Activated naive CD8-positive, alpha-beta T cell treated with anti-CD3 and anti-CD28 coated beads, Interleukin-2, amount 50 U/mL, for 16 hours (primary cell): Measurements from ENCODE around the gene CSGALNACT2.

Experiments used
- DNase-seq: peaks from one replicate; pipeline ENCODE4 v3.0.0-alpha.2; 2020; ENCODE audit warnings: low read depth, low spot score

The CSGALNACT2 gene

GRCh38 chr10:43202657-43203447 is 64.6 kb downstream of the CSGALNACT2 start:
- no peak for DNase-seq

- no peak for DNase-seq
These were observed 65.3 kb downstream of the CSGALNACT2 start for GRCh38 chr10:43203448-43204041.

- no peak for DNase-seq
These were observed 66.0 kb downstream of the CSGALNACT2 start for GRCh38 chr10:43204042-43204942.

- DNase-seq, result no peak
These were observed 66.9 kb downstream of the CSGALNACT2 start for GRCh38 chr10:43204943-43205671.

GRCh38 chr10:43205681-43206390 is 67.6 kb downstream of the CSGALNACT2 start:
- DNase-seq, result no peak

GRCh38 chr10:43206391-43207235 is 68.4 kb downstream of the CSGALNACT2 start:
- DNase-seq, result no peak

GRCh38 chr10:43208147-43209073 is 70.2 kb downstream of the CSGALNACT2 start:
- DNase-seq, result no peak

- DNase-seq, result no peak
These were observed 70.8 kb downstream of the CSGALNACT2 start for GRCh38 chr10:43209074-43209455.

GRCh38 chr10:43209651-43210141 is 71.5 kb downstream of the CSGALNACT2 start:
- no peak for DNase-seq

- DNase-seq, result no peak
These were observed 72.3 kb downstream of the CSGALNACT2 start for GRCh38 chr10:43210556-43210955.

GRCh38 chr10:43211030-43211429 is 72.8 kb downstream of the CSGALNACT2 start:
- DNase-seq, result no peak

- no peak for DNase-seq
These were observed 73.3 kb downstream of the CSGALNACT2 start for GRCh38 chr10:43211431-43212042.

- DNase-seq, result no peak
These were observed 73.9 kb downstream of the CSGALNACT2 start for GRCh38 chr10:43212043-43212721.

- no peak for DNase-seq
These were observed 76.1 kb downstream of the CSGALNACT2 start for GRCh38 chr10:43214071-43214955.

- no peak for DNase-seq
These were observed 76.8 kb downstream of the CSGALNACT2 start for GRCh38 chr10:43214956-43215561.

- no peak for DNase-seq
These were observed 77.7 kb downstream of the CSGALNACT2 start for GRCh38 chr10:43215758-43216455.
